HG03354 (cell line): ENCODE data around the gene SETDB2.

Experiments
- ATAC-seq: cut with Tn5 transposase; IDR thresholded peaks from one replicate; pipeline ENCODE4 v1.9.1; 2021; ENCODE audit warnings: mild to moderate bottlenecking; ENCODE audit not compliant: unreplicated experiment, poor library complexity, severe bottlenecking

The SETDB2 gene, protein sequence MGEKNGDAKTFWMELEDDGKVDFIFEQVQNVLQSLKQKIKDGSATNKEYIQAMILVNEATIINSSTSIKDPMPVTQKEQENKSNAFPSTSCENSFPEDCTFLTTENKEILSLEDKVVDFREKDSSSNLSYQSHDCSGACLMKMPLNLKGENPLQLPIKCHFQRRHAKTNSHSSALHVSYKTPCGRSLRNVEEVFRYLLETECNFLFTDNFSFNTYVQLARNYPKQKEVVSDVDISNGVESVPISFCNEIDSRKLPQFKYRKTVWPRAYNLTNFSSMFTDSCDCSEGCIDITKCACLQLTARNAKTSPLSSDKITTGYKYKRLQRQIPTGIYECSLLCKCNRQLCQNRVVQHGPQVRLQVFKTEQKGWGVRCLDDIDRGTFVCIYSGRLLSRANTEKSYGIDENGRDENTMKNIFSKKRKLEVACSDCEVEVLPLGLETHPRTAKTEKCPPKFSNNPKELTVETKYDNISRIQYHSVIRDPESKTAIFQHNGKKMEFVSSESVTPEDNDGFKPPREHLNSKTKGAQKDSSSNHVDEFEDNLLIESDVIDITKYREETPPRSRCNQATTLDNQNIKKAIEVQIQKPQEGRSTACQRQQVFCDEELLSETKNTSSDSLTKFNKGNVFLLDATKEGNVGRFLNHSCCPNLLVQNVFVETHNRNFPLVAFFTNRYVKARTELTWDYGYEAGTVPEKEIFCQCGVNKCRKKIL

GRCh38 chr13:49443704-49444523 lies at the start of gene SETDB2, which contains the start of gene CAB39L:
Gene SETDB2 (plus strand): TSS chr13:49444274. CDS start chr13:49451894, 7,620 bp downstream.
Gene CAB39L (minus strand): TSS chr13:49444064. CDS start chr13:49382910, 61,154 bp downstream.
- peak; percentile 95 for ATAC-seq

DNA sequence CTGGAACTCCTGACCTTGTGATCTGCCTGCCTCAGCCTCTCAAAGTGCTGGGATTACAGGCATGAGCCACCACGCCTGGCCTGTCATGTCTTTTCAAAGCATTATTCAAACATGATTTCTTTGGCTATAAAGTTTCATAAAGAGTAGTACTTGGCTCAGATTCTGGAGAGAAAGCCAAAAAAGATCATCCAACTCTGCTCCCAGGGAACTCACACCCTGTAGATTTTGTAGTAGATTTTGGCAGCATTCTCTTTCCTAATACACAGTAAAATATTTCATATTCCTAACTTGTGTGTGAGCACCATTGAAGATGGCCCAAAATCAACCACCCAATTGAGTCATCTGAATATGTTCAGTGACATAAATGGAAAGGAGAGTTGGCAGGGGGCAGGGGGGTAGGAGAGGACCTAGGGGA lies 48.6 kb upstream of the SETDB2 start:
- no peak for ATAC-seq

DNA sequence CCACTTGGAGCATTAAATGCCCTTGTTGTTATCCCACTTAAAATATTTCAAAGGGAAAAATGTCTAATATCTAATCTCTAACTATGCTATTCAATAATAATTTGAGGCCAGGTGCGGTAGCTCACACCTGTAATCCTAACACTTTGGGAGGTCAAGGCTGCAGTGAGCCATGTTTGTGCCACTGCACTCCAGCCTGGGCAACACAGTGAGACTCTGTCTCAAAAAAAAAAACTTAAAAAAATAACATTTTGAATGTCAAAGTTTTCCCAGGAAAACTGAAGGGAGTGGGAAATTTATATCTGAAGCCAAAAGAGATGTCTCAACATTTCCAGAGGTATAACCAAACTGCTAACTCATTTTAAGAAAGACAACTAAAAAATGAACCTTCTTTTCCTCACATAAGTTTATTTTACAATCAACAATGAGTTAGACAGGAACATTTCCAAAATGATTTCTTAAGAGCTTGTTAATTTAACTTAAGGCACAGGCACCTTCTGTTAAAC lies 48.1 kb upstream of the SETDB2 start:
- no peak for ATAC-seq

DNA sequence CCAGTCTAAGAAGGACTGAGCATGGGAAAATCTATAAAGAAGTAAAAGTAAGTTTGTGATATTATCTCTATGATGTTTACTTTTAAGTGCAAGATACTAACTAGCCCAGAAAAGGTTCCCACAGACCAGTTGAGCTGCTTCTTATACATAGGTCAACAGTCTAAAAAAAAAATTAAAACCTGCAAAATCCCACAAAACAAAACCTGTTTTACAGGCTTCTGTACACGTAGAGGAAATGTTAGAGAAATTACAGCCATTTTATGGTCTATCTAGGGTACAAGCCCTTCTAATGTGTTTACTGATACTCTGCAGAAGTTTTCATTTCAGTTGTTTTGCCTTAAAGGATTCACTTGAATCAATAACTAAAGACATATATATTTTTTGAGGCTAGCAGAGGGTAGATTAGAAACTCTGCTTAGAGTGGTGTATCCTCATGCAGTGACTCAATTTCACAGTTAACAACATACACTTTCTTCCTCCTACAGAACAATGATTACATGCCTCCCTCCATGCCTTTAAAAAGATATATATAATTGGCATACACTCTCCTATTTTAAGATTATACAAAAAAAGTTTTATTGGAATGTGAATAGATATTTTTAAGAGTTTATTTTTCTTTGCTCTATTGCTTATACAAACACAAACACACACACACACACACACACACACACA lies 44.1 kb upstream of the SETDB2 start:
- no peak for ATAC-seq

- ATAC-seq, result peak; percentile 54
Observed at GRCh38 chr13:49400755-49401659, 43.1 kb upstream of the SETDB2 start.

GRCh38 chr13:49403996-49404702 lies 39.9 kb upstream of the SETDB2 start:
- no peak for ATAC-seq

DNA sequence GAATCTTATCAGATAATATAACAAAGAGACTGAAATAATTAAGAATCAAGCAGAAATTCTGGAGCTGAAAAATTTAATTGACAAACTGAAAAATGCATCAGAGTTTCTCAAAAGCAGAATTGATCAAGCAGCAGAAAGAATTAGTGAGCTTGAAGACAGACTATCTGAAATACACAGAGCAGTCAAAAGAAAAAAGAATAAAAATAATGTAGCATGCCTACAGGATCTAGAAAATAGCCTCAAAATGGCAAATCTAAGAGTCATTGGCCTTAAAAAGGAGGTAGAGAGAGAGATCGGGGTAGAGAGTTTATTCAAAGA lies 39.4 kb upstream of the SETDB2 start:
- no peak for ATAC-seq

GRCh38 chr13:49407068-49407467 lies 37.0 kb upstream of the SETDB2 start:
- ATAC-seq, result no peak

GRCh38 chr13:49407936-49408335 lies 36.1 kb upstream of the SETDB2 start:
- ATAC-seq, result no peak

GRCh38 chr13:49409008-49409407 lies 35.1 kb upstream of the SETDB2 start:
- ATAC-seq, result no peak

- no peak for ATAC-seq
Observed at GRCh38 chr13:49410006-49410405, 34.1 kb upstream of the SETDB2 start.

DNA sequence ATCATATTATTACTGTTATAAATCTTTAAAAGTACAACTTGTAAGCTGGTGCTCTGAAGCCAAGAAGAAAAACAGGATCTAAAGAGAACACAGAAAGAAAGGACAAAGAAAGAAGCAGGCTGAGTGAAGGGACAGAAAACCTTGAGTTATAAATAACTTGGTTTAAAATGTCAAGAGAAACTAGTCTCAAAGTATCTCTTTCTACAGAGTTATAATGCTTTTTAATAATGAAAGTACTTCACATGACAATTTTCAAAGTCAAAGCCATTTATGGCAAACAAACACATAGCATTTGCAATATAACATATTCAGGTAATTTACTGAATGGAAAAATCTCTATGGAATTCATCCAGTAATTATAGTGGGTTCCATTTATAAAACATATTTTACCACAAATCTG lies 33.6 kb upstream of the SETDB2 start:
- no peak for ATAC-seq

DNA sequence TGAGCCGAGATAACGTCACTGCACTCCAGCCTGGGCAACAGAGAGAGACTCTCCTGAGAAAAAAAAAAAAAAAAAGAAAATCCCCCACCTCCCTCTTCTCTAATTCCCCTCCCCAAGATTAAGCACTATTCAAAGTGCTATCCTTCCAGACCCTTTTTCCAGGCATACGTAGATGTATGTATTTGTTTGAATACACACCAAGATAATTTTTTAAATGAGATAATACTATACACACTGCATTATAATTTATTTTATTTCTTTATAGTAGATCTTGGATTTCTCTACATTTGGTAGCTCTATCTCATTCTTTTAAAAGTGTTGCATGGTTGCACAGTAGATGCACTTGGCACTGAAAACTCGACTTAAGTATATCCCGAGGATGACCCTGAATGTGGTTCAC lies 32.7 kb upstream of the SETDB2 start:
- no peak for ATAC-seq

DNA sequence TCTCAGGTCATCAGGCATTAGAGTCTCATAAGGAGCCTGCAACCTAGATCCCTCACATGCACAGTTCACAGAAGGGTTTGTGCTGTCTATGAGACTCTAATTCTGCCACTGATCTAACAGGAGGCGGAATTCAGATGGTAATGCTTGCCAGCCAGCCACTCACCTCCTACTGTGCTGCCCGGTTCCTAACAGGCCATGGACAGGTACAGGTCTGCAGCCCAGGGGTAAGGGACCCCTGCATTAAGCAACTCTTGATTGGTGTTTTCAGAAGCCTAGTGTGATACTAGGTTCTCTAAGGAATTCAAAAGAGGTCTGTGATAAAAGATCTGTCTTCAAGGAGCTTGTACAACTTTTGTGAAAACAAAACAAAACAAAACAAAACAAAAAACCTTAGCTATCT lies 31.3 kb upstream of the SETDB2 start:
- no peak for ATAC-seq

DNA sequence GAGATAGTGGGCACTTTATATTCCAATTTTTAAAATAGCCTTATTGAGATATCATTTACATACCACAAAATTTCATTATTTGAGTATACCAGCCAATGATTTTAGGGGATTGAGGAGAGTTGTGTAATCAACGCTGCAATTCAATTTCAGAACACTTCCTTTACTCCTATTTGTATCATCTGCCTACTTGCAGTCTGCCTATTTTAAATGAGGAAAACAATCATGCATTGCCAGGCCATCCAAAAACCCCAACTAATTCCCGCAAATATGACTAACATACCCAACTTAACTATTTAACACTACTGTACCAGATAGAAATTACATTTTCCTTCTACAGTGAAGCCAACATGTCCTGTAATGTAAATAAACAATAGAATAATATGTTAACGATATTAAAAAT lies 26.9 kb upstream of the SETDB2 start:
- no peak for ATAC-seq

DNA sequence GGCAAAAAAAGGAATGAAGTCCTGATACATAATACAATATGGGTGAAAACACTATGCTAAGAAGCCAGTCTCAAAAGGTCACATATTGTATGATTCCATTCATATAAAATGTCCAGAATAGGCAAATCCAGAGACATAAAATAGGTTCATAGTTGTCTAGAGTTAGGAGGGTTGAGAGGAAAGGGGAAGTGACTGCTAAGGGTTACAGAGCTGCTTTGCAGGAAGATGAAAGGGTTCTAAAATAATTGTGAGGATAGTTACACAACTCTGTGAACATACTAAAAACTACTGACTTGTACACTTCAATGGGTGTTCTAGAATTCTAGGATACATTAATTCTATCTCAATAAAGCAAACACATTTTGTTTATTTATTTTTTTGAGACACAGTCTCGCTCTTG lies 25.9 kb upstream of the SETDB2 start:
- no peak for ATAC-seq

DNA sequence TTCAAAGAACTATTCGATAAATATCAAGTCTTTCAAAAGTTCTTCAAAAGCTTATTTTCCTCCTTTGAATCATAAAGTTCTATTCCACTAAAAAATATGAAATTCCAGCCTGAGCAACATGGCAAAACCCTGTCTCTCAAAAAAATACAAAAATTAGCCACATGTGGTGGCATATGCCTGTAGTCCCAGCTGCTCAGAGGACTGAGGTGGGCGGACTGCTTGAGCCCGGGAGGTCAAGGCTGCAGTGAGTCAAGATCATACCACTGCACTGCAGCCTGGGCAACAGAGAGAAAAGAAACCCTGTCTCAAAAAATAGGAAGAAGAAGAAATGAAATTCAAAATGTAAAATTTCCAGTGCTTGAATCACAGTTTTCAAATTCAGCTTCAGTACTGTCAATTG lies 24.8 kb upstream of the SETDB2 start:
- no peak for ATAC-seq

DNA sequence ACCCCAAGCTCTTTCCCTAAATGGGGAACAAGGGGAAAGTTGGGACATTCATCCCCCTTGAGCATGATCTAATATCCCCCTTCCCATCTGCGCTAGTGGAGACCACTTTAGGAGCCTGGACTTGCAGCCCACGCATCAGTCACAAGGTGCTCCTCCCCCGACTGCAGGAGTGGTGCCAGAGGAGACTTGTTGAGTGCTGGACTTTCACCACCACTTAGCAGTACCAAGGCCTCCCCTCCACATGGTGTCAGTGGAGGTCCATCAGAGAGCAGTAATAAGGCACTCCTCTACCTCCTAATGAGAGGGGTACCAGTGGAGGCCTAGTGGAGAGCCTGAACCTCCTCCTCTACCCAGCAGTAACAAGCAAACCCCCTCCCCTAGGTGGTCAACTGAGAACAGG lies 22.7 kb upstream of the SETDB2 start:
- ATAC-seq, result peak; percentile 86
